ENCODE data around the gene BCOR. TPM values are rescaled to one million over a fixed set of nuclear protein-coding genes. Genes with fewer than 3 reads are reported as not detected.

Gene BCOR
- total RNA-seq, 2 experiments from 2014 or later, result 46.6 to 46.8 TPM

DNA sequence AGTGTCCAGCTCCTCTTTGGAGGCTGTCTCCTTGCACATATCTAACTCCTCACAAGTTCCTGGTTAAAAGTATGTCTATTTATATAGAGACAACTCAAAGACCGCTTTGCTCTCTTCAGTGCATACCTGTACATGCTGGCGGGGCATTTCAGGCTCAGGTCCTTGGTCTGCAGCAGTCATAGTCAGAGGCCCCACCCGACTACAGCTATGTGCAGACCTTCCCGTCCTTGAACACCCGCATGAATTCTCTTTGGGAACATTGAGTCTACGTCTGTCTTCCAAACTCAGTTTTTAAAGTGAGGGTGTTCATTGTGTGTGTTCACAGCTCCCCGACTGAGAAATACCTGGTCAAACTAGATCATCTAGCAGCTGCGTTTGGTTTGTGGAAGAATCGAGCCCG is 4.2 kb downstream of the BCOR start:
- POLR2A ChIA-PET, result interaction anchor here (1.6 to 18.0 kb wide), 5 partner anchors 11 to 277 kb away, joined by 3 to 387 read pairs (median 14); no protein-coding TSS in a partner anchor
- CTCF ChIA-PET, result interaction anchor here (1.0 to 2.0 kb wide), 2 partner anchors 28 to 78 kb away, joined by 3 to 6 read pairs; no protein-coding TSS in a partner anchor

DNA sequence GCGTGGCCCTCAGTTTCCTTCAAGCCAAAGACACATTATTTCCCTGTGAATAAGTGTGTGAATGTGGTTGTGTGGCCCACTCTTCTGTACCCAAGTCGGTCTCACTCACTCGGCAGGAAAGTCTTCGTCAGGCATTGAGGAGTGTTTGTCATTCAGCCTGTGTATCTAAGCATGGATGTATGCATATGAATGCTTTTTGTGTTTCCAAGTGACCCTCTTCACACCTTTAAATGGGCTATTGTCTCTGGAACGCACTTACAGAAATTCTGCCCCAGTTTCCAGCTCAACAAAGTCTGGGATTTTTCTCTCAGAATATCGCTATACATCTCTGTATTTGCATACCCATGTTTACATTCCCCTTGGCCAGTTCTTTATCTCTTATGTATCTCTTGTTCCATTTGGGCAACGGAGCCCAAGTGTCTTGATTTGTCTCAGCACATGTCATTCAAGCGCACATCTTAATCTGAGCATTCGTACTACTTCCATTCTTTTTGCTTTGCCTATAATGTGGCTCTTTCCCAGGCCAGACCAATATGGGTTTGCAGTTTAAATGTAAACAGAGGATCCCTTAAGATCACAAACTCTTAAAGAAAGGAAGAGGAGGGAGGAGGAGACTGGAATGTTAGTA is 4.8 kb downstream of the BCOR start:
- CTCF ChIA-PET, result interaction anchor here (2.0 kb wide), 1 partner anchor 27 kb away, joined by 6 read pairs; no protein-coding TSS in a partner anchor
- POLR2A ChIA-PET, result interaction anchor here (1.6 to 18.0 kb wide), 4 partner anchors 10 to 238 kb away, joined by 3 to 387 read pairs (median 48); no protein-coding TSS in a partner anchor

More for the DNA sequence above, 4.2 kb downstream of the BCOR start:
- Mint-ChIP-seq H3K27me3 (no peaks in the 10 kb centered on the region), H3K27ac (no peak overlapping the region), H3K9me3 (no peaks in the 10 kb centered on the region), H3K4me1 (peaks cover 38% of the 10 kb centered on the region), H3K36me3 (ENCODE audit: low read depth) (peaks cover 10% of the 10 kb centered on the region), H3K4me3 (peak overlapping the region; percentile 92)
- DNase-seq, result no peak

DNA sequence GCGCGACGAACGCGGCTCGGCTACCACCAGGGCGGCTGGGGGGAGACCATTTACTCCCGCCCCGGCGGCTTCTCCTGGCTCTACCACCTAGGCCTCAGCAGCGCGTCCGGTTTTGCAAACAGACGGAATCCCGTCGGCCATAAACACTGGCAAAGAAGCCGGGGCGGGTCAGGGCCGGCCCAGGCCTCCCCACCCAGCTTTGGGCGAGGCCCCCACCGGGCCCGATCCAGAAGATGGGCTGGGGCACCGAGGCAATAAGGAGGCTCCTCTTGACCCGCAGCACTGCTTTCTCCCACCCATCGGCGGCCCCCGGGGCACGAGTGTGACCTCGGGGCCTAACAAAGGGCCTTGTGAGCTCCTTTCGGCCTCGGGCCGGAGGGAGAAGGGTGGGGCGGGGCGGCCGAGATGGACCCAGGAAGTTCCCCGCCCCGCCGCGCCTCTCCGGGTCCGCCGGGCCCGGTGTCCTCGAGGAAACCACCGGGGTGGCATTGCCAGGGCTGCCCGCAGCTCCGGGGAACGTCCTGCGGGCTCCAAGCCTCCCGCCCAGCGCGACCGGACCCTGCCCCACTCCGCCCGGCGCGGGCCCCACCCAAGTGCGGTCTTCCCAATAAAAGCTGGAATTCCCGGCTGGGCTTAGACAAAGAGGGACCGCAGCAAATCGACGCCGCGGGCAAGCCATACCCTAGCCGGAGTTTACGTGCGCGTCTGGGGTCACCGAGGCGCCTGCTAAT is 5.9 kb downstream of the BCOR start:
- Mint-ChIP-seq H3K36me3 (ENCODE audit: low read depth) (peaks cover 10% of the 10 kb centered on the region), H3K27ac (no peak overlapping the region), H3K4me3 (no peak overlapping the region), H3K4me1 (peaks cover 46% of the 10 kb centered on the region), H3K9me3 (no peaks in the 10 kb centered on the region), H3K27me3 (no peaks in the 10 kb centered on the region)
- ChIA-PET CTCF (no interaction called here), POLR2A (no interaction called here)
- no peak for DNase-seq

More for the DNA sequence above, 4.8 kb downstream of the BCOR start:
- H3K4me3 Mint-ChIP-seq, result peak overlapping the region; percentile 41
- H3K36me3 Mint-ChIP-seq (ENCODE audit: low read depth), result peaks cover 10% of the 10 kb centered on the region
- no peak overlapping the region for H3K27ac Mint-ChIP-seq
- no peaks in the 10 kb centered on the region for H3K9me3 Mint-ChIP-seq
- no peaks in the 10 kb centered on the region for H3K27me3 Mint-ChIP-seq
- peaks cover 43% of the 10 kb centered on the region for H3K4me1 Mint-ChIP-seq
- DNase-seq, result no peak

DNA sequence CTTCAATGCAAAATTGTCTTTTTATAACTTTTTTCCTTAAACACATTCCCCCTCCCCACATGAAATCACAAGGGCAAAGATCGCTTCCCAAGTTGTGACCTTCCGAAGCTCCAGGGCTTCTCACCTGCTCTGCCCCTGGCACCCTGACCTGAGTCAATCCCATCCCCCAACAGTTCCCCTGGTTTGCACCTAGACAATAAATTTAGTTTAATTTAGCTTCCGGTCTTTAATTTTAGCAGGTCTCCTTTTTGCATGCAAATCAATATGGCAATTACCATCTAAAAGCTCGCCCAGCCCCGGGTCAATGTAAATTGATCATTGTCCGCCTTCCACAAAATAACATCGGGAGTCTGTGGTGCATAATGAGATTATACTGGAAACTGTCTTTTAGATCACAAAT is 6.8 kb downstream of the BCOR start:
- H3K9me3 Mint-ChIP-seq, result no peaks in the 10 kb centered on the region
- H3K27ac Mint-ChIP-seq, result no peak overlapping the region
- peak overlapping the region; percentile 60 for H3K4me3 Mint-ChIP-seq
- ChIA-PET POLR2A (interaction anchor here (1.0 kb wide), 1 partner anchor 236 kb away, joined by 3 read pairs; no protein-coding TSS in a partner anchor), CTCF (no interaction called here)
- H3K27me3 Mint-ChIP-seq, result no peaks in the 10 kb centered on the region
- H3K36me3 Mint-ChIP-seq (ENCODE audit: low read depth), result peaks cover 10% of the 10 kb centered on the region
- H3K4me1 Mint-ChIP-seq, result peaks cover 53% of the 10 kb centered on the region
- no peak for DNase-seq

DNA sequence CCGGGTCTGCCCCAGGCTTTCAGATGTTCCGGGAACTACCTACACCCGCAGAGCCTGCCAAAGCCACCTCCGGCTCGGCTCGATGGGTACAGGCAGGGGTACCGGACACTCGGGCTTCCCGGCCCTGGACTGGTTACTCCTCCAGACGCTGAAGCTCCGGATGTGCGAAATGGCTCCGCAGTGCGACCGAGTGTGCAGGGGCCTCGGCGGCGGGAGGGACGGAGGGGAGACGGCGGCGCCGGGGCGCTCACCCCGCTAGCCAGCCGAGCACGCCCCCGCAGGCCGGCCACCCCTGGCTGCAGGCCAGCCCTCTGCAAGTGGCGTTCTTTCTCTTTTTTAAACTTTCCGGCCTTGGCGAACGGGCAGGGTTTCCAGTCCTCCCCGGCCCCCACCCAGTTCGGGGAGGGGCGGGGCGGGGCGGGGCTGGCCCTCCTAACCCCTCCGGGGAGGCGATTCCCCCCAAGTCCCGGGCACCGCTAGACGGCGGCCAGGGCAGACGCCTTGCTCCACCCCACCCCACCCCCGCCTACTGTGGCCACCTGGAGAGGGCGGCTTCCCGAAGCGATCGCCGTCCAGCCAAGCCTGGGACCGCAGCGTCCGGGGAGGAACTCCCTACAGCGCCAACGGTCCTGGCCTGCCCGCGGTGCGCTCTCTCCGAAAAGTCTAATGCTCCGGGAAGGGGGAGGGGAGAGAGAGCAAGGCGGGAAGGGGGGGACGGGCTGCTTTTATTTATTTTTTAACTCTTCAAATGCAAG is 7.5 kb downstream of the BCOR start:
- H3K9me3 Mint-ChIP-seq, result no peaks in the 10 kb centered on the region
- H3K27ac Mint-ChIP-seq, result no peak overlapping the region
- peak overlapping the region; percentile 60 for H3K4me3 Mint-ChIP-seq
- peak; percentile 23 for DNase-seq
- POLR2A ChIA-PET, result interaction anchor here (1.0 to 2.7 kb wide), 2 partner anchors 7 to 235 kb away, joined by 3 to 14 read pairs; partner anchors contain the start of gene BCOR
- no peaks in the 10 kb centered on the region for H3K27me3 Mint-ChIP-seq
- peaks cover 57% of the 10 kb centered on the region for H3K4me1 Mint-ChIP-seq
- H3K36me3 Mint-ChIP-seq (ENCODE audit: low read depth), result peaks cover 8% of the 10 kb centered on the region
- CTCF ChIA-PET, result interaction anchor here (1.3 kb wide), 1 partner anchor 359 kb away, joined by 3 read pairs; no protein-coding TSS in a partner anchor

DNA sequence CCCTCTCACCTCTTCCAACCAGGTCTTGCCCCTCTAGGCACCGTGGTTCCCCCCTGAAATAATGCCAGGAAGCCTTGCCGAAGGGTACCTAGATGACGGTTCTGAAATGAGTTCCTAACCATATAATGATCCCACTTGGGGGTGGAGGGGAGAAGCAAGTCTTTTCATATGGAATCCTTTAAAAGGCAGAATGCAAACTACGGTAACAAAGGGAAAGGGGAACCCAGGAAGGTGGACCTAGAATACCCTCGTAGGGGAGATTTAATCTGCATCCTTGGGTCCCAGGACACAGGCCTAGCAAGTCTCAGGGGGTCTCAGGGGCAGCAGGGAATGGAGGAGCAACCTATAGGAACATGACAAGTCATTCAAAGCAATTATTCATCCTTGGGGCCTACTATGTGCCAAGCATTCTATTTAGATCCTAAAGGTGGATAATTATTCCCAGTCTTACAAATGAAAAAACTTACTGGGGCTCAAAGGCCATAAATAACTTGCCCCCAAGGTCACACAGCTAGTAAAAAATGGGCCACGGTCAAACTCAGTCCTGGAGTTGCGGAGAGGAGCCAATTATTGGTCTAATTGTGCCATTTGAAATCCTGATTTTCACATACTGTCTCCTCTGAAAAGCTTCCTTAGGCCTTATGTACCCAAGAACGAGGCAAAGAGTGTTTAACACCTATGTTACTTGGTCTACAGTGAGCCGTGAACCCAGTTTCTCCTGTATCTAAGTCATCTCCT is 8.8 kb downstream of the BCOR start:
- H3K4me1 Mint-ChIP-seq, result peaks cover 66% of the 10 kb centered on the region

DNA sequence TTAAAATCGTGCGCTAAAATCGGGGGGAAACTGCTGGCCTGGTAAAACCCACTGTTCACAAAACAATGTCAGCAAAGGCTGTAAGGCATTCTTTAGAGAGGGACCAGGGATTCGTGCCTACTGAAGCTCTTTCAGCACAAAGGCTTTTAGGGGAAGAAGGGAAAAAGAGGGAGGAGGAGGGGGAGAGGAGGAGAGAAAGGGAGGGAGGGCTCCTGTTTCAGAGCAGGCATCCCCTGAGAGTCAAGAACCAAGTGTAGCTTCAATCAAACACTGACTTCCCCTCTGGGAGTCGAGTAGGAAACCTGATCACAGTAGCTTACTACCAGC is 9.5 kb downstream of the BCOR start:
- H3K27ac Mint-ChIP-seq, result no peak overlapping the region
- no peak for DNase-seq
- no peak overlapping the region for H3K4me3 Mint-ChIP-seq
- peaks cover 4% of the 10 kb centered on the region for H3K36me3 Mint-ChIP-seq (ENCODE audit: low read depth)
- POLR2A ChIA-PET, result interaction anchor here (1.2 to 2.7 kb wide), 3 partner anchors 9 to 75 kb away, joined by 3 to 14 read pairs (median 4); partner anchors contain the start of gene BCOR
- no peaks in the 10 kb centered on the region for H3K9me3 Mint-ChIP-seq
- CTCF ChIA-PET, result no interaction called here
- no peaks in the 10 kb centered on the region for H3K27me3 Mint-ChIP-seq
- peaks cover 63% of the 10 kb centered on the region for H3K4me1 Mint-ChIP-seq

More for the DNA sequence above, 8.8 kb downstream of the BCOR start:
- Mint-ChIP-seq H3K36me3 (ENCODE audit: low read depth) (peaks cover 4% of the 10 kb centered on the region), H3K9me3 (no peaks in the 10 kb centered on the region), H3K4me3 (no peak overlapping the region), H3K27ac (no peak overlapping the region), H3K27me3 (no peaks in the 10 kb centered on the region)
- CTCF ChIA-PET, result interaction anchor here (1.3 kb wide), 1 partner anchor 358 kb away, joined by 3 read pairs; no protein-coding TSS in a partner anchor
- POLR2A ChIA-PET, result interaction anchor here (1.5 to 2.7 kb wide), 2 partner anchors 9 to 11 kb away, joined by 4 to 14 read pairs; partner anchors contain the start of gene BCOR
- DNase-seq, result no peak

DNA sequence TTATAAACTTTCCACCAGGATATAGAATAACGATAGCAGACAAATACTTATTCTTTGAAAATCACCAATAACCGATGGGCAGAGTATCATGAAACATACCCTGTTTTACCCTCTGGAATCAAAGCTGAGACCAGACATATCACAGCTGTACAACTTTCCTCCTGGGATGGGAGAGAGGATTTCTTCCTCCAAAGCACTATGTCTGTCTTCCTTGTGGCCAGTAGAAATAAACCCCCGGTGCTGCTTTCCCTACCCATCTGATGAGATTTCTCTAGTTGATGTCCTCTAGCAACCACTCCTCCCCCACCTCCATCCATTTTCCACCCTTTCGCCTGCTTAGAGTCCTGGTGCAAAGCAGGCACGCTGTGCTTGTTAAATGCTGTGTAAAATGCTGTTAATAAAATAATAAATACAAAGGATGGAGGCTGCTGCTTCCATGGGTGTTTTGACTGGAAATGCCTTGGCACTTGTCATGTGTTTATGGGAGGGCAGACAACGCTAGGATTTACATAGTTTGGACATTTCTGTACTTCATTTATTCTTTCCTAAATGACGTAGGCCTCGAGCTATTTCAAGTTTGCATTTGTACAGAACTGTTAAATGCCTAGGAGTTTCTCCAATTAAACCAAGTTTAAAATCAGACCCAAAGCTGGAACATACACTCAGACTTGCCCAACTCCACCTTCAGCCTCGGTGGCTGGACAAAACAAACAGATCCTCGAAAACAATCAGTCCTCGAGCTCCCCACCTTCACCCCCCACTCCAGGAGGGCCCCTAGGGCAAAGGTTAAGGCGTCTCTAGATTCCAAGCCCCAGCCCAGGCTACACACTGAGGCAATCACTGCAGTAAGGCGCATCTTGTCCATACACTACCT is 10.1 kb downstream of the BCOR start:
- no peaks in the 10 kb centered on the region for H3K9me3 Mint-ChIP-seq
- H3K27me3 Mint-ChIP-seq, result no peaks in the 10 kb centered on the region
- POLR2A ChIA-PET, result interaction anchor here (1.2 to 2.7 kb wide), 2 partner anchors 10 to 74 kb away, joined by 3 to 14 read pairs; partner anchors contain the start of gene BCOR
- CTCF ChIA-PET, result no interaction called here
- no peak overlapping the region for H3K27ac Mint-ChIP-seq
- H3K4me3 Mint-ChIP-seq, result no peak overlapping the region
- peaks cover 4% of the 10 kb centered on the region for H3K36me3 Mint-ChIP-seq (ENCODE audit: low read depth)
- H3K4me1 Mint-ChIP-seq, result peaks cover 60% of the 10 kb centered on the region
- DNase-seq, result no peak

DNA sequence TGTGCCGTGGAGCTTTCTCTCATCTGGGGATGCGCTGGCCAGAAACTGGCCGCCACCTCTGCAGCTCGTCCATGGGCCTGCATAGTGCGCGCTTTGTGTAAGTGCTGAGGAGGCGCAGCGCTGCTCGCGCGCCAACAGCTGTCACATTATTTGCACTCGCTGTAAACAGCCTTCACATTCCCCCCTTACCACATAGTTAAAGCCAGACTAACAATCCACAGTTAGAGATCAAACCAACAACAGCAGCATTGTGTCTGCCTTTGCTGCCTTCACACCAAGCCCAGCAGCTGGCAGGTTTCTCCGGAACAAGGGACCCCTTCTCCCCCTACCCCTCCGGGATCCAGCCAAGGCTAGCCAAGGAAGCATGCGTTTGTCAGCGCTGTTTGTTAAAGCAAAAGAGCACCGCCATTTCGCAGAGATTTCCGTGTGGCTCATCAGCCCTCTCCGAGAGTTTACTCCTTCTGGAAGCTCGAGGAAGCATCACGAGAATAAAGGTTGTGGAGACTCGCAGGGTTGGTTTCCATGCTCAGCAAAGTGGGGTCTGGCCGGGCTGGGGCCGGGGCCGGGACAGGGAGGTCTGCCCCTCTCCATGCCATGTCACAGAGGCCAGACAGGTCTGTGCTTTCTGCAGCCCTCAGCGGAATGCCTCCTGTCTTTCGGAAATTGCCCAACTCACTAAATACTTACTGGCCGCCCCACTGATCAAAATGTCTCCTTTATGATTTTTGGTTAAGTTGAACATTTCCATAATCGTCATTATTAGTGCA is 11.0 kb downstream of the BCOR start:
- H3K9me3 Mint-ChIP-seq, result no peaks in the 10 kb centered on the region
- H3K36me3 Mint-ChIP-seq (ENCODE audit: low read depth), result peaks cover 3% of the 10 kb centered on the region
- no peak overlapping the region for H3K27ac Mint-ChIP-seq
- no peak for DNase-seq
- H3K4me1 Mint-ChIP-seq, result peaks cover 62% of the 10 kb centered on the region
- ChIA-PET CTCF (no interaction called here), POLR2A (no interaction called here)
- H3K27me3 Mint-ChIP-seq, result no peaks in the 10 kb centered on the region
- no peak overlapping the region for H3K4me3 Mint-ChIP-seq

DNA sequence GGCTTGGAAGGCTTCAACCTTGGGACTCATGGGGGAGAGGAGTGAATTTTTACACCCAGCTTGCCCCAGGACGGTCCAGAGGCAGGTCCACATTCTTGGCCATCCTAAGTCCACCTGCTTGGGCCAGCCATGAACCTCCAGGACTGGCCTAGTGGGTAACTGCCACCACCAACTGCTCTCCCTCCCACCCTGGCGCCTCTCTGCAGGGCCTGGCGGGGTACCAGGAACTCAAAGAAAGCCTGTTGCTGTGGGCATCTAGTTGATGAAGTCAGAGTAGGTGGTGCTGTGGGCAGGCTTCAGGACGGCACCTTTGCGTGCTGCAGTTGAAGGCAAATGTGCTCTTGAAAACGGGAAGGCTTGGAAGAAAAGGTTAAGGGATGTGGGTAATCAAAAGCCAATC is 12.0 kb downstream of the BCOR start:
- ChIA-PET CTCF (no interaction called here), POLR2A (interaction anchor here (0.7 kb wide), 1 partner anchor 11 kb away, joined by 3 read pairs; no protein-coding TSS in a partner anchor)
- no peak for DNase-seq
- Mint-ChIP-seq H3K4me3 (no peak overlapping the region), H3K4me1 (peaks cover 60% of the 10 kb centered on the region), H3K36me3 (ENCODE audit: low read depth) (peaks cover 3% of the 10 kb centered on the region), H3K27me3 (no peaks in the 10 kb centered on the region), H3K9me3 (no peaks in the 10 kb centered on the region), H3K27ac (no peak overlapping the region)

DNA sequence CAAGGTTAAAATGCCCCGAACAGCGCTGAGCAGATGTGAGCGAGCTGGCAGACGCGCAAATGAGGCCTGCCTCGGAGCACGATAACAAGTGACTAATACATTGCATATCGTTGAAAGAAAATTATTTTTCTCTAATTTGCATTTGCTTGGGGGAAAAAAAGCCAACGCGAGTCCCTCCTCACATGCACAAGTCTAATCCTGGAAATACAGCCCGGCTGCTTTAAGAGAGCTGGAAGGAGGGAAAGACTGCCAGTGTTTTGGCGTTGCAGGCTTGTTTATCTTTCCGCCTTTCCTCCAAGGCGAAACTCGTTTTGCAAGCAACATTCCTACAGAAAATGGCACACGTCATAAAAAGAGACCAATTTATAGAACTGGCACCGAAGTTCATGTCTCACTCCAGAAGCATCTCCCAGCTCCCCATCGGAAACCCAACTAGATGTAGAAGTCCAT is 12.6 kb downstream of the BCOR start:
- H3K27ac Mint-ChIP-seq, result no peak overlapping the region
- POLR2A ChIA-PET, result interaction anchor here (0.7 to 1.2 kb wide), 2 partner anchors 11 to 90 kb away, joined by 3 to 4 read pairs; no protein-coding TSS in a partner anchor
- no peaks in the 10 kb centered on the region for H3K9me3 Mint-ChIP-seq

More for the DNA sequence above, 12.6 kb downstream of the BCOR start:
- Mint-ChIP-seq H3K4me3 (no peak overlapping the region), H3K27me3 (no peaks in the 10 kb centered on the region), H3K36me3 (ENCODE audit: low read depth) (peaks cover 5% of the 10 kb centered on the region), H3K4me1 (peaks cover 62% of the 10 kb centered on the region)
- no peak for DNase-seq
- CTCF ChIA-PET, result no interaction called here
